Measurements from ENCODE around the gene PDE5A.
"Not testable (repeated sequence)": the region's sequence is repeated elsewhere in the genome, so short reads cannot be mapped to it uniquely, and the experiment has no call there.

PDE5A gene

DNA sequence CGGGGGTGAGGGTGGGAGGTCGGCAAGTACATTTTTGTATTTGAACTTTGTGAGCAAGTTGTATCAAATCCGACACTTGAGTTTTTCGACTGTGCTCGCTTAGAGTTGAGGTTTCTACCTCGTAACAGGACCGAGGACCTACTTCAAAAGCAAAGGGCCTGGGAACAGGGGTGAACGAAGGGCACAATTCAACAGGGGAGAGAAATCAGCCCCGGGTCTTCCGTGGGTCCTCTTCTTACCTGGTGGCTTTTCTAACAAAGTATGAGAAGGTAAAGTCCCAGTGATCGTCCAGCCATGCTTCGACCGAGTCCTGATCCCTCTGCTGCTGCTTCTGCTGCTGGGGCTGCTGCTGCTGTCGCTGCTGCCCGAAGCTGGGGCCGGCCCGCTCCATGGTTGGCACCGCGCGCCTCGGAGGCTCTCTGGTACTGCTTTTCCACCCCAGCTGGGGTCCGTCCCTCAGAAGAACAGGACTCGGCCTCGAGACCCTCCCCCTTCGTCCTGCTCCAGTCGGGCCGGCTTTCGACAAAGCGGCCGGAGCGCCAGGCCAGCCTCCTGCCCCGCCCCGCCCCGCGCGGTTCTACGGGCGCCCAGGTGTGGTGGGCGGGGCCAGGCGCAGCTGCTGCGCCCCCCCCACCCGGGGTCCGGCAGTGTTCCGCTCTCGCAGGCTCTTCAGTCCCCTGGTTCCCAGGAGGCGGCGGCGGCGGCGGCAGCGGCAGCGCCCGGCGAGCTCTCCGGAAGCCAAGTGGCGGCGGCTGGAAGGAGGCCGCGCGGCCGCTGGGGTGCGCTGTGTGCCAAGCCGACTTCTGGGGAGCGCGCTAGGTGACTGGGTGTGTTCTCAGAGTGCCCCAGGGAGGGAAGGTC is at the start of gene PDE5A:
Gene PDE5A, minus strand, starts transcription at position 524 of the 861 bp plus-strand sequence. Its CDS starts 133 bp downstream, at position 391.
- DNase-seq, result peak; percentile 80

DNA sequence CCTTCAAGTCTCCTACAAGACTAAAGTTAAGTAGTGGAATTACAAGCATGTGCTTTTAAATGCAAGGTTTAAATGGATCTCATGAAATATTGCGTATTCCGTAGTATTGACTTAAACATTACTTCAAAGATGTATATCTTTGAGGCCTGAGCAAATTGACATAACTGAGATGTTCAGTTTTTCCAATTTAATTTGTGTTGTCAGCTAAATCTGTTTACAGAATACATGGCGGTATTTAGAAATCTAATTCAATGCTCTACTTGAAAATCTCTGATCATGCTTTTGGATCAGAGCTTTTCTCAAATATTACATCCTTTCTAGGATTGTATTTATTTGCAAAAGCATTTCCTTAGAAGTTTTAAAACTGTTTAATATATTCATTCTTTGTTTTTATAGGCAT is 47.5 kb upstream of the PDE5A start:
- DNase-seq, result no peak

DNA sequence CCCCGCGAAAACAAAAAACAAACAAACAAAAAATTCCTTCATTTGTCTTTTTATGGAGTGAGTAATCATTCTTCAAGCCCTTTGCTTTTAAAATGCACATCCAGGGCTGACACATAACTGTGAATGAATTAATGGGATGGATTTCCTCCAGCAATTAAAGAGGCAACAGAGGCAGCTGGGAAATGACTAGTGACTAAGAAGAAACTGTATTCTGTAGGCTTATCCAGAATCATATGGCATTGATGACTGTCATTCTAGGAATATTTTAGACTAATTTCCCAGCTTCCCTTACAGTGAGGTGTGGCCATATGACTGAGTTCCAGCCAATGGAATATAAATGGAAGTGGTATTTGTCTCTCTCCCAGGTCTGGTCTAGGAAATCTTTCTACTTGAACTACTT is 46.8 kb upstream of the PDE5A start:
- no peak for DNase-seq

DNA sequence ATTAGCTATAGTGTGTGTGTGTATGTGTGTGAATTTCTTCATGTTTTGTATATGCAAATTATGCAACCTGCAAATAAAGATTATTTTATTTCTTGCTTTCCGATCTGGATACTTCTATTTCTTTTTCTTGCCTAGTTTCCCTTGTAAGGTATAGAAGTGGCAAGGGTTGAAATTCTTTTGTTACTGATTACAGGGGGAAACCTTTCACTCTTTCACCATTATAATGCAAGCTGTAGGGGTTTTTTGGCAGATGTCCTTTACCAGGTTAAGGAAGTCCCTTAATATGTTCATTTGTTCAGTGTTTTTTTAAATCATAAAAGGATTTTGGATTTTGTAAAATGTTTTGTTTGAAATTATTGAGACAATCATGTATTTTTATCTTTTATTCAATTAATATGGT is 44.3 kb upstream of the PDE5A start:
- no peak for DNase-seq

DNA sequence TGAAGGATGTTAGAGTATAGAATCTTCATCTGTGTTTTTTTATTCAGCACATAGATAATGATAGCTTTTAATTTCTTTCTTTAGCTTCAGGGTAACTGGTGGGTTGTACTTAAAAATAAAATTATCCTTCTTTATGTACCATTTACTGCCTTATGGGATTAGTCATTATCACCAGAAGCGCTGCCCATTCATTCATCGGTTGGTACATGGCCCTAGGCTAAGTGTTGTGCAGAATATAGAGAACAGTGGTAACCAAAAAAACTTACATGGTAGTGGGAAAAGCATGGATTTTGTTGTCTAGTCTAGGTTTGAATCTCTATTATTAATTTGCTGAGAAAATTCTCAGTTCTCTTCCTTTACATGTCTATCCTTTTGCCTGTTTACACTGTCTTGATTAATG is 43.5 kb upstream of the PDE5A start:
- no peak for DNase-seq

DNA sequence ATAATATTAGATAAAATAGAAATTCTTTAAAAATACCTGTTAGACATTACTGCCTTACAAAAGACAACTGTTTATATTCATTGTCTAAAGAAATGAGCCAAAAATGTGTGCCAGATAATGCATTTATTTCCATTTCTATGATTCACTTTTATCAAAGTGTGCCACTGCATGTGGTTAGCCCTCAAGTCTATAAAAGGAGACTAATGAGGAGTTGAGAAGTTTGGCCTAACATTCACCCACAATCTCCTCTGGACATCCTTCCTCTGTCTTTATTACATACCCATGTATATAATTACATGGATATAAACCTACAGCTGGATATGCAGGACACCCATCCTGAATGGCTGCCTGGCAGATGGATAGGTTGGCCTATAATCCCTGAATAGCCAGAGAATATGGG is 42.6 kb upstream of the PDE5A start:
- no peak for DNase-seq

DNA sequence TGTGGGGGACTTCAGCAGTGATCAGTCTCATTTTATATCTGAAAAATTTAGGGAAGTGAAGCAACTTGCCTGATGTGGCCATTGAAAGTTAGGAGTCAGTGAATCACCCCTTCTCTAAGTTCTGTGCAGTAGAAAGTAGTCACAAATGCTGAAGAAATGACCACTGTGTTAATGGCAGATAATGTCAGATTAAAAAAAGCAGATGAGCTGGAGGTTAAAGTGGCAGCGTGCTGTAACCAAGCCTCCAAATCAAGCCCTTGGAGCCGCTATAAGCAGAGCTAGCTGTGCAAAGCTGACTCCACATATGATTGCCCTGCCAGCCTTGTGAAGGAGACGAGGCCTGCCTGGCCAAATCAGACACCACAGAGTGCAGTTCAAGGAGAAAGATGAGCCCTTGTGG is 39.2 kb upstream of the PDE5A start:
- no peak for DNase-seq

DNA sequence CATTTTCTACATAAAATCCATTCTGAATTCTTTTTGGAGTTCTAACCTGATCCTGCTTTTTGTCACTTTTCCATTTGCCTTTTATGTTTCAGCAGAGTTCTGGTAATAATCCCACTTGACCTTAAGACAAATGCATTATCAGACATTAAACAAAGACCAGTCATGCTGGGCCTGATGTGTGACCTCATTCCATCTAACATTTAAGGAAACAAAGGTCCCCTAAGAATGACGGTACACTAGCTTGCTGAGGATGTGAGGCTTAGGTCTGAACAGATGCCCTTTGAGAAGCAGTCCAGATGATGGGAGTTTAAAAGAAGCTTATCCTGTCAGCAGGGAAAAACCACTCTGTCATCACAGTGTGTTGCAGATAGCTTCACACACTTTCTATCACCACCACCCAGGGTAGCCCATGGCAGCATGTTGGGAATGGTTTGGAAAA is 38.1 kb upstream of the PDE5A start:
- no peak for DNase-seq

DNA sequence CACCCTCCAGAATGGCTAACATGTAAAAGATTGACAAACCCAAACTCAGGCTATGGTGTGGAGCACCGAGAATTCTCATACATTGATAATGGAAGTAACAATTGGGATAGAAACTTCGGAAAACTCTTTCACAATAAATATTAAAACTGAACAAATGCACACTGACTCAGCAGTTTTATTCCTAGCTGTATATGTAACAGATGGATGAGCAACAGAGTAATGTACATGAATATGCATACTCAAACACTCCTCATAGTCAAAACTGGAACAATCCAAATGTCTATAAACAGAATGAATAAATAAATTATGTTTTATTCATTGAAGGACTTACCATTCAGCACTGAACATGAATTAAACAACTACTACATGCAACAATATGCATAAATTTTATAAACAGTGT is 37.1 kb upstream of the PDE5A start:
- no peak for DNase-seq

DNA sequence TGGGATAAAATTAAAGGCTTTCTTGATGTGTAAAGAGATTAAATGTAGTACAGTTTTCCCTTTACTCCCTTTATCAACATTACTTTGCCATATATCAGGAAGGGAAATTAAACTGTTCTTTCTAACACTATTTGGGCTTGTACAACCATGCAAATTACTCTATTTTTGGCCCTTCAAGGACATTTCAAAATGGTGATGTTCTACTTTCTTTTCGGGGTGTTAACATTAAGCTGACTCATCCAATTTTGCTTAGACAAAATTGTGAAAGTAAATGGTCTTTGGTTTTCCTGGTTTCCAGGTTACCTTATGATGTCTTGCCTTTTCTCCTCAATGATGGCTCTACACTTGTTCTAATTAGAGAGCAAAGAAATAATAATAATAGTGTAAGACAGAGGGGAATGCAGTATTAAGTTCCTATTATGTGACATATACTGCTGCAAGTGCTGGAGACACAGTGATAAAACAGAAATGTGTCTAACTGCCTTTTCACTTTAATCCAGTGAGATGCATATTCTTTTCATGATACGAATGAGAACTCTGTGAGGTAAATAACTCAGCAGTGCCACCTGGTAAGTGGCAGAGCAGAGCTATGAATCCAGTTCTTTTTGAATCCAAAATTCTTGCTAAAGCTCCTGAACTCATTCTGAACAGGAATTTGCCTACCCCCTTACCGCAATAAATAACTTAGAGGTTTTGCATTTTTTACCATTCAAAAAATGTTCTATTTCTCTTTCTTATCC is 35.7 kb upstream of the PDE5A start:
- DNase-seq, result no peak

DNA sequence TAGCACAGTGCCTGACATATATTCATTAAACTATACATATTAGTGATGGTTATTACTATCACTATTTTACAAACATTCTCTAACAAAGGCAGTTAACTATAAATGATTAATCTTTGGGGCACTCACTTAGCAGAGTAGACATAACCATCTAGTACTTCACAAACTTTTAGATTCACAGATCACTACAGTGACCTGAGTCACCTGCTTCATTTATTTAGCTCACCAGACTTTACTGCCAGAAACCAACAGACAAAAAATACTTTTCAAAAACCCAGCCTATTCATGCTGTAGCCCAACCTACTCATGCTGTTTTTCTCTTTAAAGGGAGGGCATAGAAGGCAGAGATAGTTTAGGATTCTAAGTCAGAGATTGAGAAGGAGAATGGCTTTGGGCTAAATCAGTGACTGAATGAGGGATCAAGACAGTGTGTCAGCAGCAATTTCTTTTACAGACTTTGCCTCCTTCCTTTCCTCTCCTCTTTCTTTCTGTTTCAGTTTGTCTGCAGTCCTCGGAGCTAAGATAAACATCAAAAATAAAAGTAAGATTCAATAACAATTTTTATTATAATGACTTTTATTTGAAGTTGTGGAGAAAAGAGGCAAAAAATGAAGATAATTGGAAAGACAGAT is 34.7 kb upstream of the PDE5A start:
- no peak for DNase-seq

DNA sequence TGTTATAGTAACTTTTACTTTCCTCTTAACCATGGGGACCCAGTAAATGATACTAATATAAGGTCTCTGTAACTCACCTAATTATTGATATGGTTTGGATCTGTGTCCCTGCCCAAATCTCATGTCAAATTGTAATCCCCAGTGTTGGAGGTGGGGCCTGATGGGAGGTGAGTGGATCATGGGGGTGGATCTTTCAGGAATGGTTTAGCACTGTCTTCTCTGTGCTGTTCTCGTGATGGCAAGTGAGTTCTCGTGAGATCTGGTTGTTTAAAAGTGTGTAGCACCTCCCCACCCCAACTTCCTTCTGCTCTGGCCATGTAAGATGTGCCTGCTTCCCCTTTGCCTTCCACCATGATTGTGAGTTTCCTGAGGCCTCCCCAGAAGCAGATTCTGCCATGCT is 34.0 kb upstream of the PDE5A start:
- not testable (repeated sequence) for DNase-seq

DNA sequence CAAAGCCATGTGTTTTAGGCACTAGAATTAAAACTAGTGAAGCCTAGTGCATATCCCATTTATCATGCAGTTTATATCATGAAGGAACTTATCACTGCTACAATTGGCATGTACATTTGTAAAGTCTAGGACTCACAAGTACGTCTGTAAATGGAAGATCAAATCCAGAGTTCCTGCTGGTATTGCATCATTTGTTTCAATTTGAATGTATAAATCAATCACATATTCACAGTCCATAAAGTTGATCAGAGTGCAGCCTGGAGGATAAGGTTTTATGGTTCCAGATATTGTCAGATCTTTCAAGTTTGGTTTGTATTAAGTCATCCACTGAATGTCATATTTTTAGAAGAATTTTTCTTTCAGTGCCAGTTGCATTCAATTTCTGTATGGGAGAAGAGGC is 32.6 kb upstream of the PDE5A start:
- no peak for DNase-seq

DNA sequence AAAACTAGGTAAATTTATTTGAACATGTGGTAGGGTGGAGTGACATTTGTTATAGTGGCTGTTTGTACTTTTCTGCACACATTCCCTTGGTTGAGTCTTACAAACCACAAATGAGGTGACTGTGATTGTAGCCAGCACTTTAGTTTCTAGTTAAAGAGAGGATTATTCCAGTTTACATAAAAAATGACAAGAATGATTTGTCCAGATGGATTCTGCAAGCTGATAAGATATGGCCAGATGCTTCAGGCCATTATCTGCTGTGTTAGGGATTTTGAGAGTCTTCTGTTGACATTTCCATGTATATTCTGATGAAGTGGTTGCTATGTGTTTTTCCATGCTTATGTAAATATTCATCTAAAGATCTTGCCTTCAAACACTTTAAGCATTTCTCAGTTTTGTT is 31.0 kb upstream of the PDE5A start:
- no peak for DNase-seq

DNA sequence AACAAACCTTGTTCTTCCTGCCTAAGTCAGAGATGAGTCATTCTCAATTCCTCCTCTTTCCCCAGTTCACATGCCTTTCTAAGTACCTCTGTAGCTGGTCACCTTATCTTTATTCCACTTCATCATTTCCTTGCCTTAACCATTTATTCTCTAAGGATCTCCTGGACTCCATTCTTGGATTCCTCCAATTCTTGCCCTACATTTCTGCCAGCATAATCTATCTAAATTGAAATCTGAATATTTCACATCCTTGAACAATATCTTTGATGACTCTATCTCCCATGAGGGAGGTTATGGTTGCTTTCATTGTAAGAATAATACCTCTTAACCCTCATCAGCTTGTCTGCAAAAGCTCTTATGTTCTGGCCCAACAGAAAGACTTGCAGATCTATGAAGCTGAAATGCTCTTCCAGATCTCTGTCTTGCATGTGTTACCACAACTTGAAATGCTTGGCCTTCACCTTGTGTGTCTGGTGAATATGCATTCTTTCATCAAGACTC is 28.6 kb upstream of the PDE5A start:
- DNase-seq, result no peak

DNA sequence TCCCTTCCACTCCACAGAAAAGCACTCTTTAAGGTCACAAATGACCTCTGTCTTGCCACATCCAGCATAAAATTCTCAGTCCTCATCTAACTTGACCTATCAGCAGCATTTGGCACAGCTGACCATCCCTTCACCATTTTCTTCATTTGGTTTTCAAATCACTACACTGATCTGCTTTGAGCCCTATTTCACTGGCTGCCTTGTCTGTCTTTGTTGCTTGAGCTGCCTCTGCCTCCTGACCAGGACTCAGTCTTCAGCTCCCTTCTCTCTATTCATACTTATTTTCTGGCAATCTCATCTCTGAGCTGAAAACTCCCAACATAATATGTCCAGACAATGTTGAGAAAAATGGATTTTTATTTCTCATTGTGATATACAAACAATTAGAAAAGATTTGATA is 27.7 kb upstream of the PDE5A start:
- no peak for DNase-seq

DNA sequence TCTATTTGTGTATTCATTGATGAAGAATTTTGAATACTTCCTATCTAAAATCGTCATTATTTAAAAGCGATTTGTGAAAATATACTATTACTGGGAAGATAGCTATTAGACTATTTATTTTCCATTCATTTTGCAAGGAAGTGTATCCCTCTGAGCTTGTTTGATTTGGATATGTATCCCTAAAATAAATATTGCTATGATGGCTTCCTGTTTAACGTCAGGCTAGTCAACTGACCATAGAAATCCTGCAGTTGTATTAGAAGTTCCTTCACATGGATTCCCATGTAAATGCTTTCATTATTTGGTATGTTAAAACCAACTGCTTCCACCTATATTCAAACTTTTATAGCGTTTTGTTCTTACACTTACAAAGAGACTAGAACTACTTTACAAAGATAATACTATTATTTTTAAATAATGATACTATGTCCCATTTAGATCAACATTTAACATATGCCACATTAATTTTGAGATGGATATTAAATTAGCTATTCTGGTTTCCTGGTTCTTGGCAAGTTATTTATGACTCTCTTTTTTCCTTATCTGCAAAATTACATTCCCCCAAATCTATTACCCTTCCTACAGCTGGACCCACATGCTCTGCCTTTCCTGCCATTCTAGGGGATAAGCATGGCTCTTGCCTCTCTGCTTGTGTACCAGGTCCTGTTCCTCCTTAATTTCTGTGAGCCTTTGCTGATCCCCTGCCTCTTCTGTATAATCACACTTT is 26.7 kb upstream of the PDE5A start:
- no peak for DNase-seq

DNA sequence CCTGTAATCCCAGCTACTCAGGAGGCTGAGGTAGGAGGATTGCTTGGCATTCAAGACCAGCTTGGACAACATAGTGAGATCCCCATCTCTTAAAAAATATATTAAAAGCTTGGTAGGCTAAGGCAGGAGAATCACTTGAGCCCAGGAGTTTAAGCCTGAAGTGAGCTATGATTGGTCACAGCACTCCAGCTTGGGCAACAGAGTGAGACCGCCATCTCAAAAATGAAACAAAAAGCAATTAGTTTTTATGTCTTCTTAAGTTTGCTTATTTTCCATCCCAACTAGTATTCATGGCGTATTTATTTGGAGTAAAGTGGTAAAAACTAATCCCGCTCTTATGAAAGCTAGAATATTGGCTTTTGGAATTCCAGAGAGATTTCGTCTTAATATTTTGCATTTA is 25.4 kb upstream of the PDE5A start:
- no peak for DNase-seq

DNA sequence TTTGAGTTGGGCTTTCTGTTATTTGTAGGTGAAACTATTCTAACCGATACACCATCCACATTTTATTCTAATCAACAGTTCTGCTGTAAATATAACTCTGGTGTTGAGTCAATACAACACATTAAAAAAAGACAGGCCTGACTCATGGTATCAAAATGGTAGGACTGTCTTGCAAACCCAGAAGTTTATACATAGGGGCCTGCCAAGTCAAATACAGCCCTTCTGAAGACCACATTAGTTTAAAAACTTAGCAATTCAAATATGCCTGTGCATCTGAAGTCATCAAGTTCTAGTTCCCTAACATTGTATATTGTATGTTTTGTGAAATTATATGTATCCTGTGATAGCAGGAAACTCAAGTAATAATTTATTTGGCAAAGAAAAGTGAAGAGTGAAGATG is 24.4 kb upstream of the PDE5A start:
- DNase-seq, result no peak

DNA sequence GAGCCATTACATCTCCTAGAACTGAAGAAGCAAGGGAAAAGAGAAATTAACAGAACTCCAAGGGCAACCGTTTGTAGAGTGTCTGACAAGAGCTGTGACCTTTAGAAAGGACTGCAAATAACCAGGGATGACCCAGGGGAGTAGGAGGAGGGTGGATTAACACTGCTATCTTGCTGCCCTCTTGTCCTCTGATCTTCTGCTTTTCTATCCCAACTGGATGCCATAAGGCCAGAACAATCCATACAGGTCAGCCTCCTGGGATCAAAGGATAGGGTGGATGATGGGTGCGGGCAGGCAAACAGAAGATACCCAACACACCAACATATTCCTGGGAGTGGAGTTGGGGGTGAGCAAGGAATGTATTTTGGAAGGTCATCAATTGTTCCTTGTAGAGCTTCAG is 19.8 kb upstream of the PDE5A start:
- no peak for DNase-seq

DNA sequence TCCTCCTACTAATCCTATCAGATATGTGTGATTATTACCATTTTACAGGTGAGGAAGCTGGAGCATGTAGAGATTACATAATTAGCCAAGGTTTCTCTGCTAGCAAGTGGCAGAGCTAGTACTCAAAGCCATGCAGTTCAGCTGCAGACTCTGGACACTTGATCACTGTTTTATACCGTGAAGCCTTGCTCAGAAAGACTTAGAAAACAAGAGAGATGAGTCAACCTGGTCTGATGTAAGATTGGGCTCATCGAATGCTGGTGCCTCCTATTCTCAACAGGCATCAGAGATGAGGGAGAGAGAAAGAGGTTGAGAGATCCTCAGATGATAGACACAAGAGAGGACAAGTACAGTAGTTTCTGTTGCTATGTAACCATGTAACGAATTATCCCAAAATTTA is 19.0 kb upstream of the PDE5A start:
- no peak for DNase-seq

DNA sequence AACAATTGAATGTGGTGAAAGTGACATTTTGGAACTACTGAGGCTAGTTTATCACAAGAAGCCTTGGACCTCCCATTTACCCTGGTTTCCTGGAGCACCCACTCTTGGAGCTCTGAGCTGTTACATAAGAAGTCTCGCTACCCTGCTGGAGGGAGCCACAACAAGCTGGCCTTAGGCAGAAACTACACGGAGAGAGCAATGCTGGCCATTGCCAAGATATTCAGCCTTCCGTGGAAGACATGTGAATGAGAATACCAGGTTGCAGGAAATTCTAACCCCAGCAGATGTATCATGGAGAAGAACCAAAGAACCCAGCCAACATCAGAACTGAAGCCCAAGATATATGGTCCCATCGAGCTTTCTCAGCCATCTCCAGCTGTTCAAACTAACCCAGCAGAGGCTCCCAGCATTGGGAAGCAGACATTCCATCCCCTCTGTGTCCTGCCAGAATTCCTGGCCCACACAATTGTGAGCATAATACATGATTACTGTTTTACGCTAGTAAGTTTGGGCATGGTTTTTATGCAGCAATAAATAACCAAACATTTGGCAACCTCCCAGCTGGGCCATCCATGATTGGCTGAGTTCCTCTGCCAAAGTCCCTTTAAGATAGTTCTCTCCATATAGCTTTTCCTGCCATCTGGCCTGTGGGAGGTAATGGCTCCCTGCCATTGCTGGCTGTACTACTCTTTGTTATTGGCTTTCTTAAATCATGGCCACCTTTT is 17.9 kb upstream of the PDE5A start:
- no peak for DNase-seq

Data from kidney glomerular epithelial cell (primary cell).